HFF-Myc (cell line): Measurements from ENCODE around the gene SERPINB1.
"Not testable (repeated sequence)": the region's sequence is repeated elsewhere in the genome, so short reads cannot be mapped to it uniquely, and the experiment has no call there.

Source experiments
- DNase-seq: peaks from one replicate; pipeline ENCODE4 v3.0.0-alpha.2; 2011; ENCODE audit warnings: low read depth; ENCODE audit errors: extremely low read depth
- H3K4me3 ChIP-seq: replicated peaks from 2 replicates; pipeline ENCODE4 v1.5.1; 2011; ENCODE audit warnings: low read depth, mild to moderate bottlenecking, control low read depth, low read length
- TF ChIP-seq, protein P1 (sequence below): IDR thresholded peaks from 2 replicates; pipeline ENCODE4 v1.5.1; 2012; ENCODE audit warnings: mild to moderate bottlenecking, low read depth, low read length, control low read depth; ENCODE audit errors: missing control alignments

SERPINB1 gene

GRCh38 chr6:2865694-2866151 is 24.1 kb upstream of the SERPINB1 start:
- no peak overlapping the region for H3K4me3 ChIP-seq

DNA sequence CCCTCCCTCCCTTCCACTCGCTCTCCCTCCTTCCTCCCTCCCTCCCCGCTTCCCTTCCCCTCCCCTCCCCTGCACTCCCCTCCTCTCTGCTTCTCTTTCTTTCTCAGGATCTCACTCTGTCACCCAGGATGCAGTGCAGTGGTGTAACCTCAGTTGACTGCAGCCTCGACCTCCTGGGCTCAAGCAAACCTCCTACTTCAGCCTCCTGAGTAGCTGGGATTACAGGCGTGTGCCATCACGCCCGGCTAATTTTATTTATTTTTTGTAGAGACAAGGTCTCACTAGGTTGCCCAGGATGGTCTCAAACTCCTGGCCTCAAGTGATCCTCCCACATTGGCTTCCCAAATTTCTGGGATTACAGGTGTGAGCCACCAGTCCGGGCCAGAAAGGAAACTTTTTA is 23.6 kb upstream of the SERPINB1 start:
- no peak overlapping the region for H3K4me3 ChIP-seq
- DNase-seq: no peak
- TF ChIP-seq, protein P1, sequence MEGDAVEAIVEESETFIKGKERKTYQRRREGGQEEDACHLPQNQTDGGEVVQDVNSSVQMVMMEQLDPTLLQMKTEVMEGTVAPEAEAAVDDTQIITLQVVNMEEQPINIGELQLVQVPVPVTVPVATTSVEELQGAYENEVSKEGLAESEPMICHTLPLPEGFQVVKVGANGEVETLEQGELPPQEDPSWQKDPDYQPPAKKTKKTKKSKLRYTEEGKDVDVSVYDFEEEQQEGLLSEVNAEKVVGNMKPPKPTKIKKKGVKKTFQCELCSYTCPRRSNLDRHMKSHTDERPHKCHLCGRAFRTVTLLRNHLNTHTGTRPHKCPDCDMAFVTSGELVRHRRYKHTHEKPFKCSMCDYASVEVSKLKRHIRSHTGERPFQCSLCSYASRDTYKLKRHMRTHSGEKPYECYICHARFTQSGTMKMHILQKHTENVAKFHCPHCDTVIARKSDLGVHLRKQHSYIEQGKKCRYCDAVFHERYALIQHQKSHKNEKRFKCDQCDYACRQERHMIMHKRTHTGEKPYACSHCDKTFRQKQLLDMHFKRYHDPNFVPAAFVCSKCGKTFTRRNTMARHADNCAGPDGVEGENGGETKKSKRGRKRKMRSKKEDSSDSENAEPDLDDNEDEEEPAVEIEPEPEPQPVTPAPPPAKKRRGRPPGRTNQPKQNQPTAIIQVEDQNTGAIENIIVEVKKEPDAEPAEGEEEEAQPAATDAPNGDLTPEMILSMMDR: no peak

More at GRCh38 chr6:2865694-2866151, 24.1 kb upstream of the SERPINB1 start:
- TF ChIP-seq, protein P1: no peak
- no peak for DNase-seq

GRCh38 chr6:2863901-2864300 is 22.2 kb upstream of the SERPINB1 start:
- TF ChIP-seq, protein P1: no peak
- no peak for DNase-seq
- no peak overlapping the region for H3K4me3 ChIP-seq

- DNase-seq: no peak
- TF ChIP-seq, protein P1: no peak
- H3K4me3 ChIP-seq: no peak overlapping the region
Observed at GRCh38 chr6:2862712-2863181, 21.1 kb upstream of the SERPINB1 start.

DNA sequence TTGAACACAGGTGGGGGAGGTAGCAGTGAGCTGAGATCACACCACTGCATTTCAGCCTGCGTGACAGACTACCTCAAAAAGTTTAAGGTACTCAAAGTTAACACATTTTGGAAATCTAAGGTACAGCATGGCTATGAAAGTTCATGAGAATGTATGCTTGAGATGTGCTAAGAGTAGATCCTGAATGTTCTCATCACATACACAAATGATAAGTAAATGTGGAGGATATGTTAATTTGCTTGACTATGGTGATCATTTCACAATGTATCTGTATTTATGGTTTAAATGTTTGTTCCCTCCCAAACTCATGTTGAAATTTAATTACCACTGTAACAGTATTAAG is 20.1 kb upstream of the SERPINB1 start:
- TF ChIP-seq, protein P1: no peak
- DNase-seq: no peak
- H3K4me3 ChIP-seq: no peak overlapping the region

- no peak overlapping the region for H3K4me3 ChIP-seq
- TF ChIP-seq, protein P1: no peak
- no peak for DNase-seq
Observed at GRCh38 chr6:2861060-2861821, 19.6 kb upstream of the SERPINB1 start.

- DNase-seq: not testable (repeated sequence)
Observed at GRCh38 chr6:2860706-2861059, 19.0 kb upstream of the SERPINB1 start.

GRCh38 chr6:2859798-2860705 is 18.4 kb upstream of the SERPINB1 start:
- not testable (repeated sequence) for DNase-seq, H3K4me3 ChIP-seq

More at GRCh38 chr6:2860706-2861059, 19.0 kb upstream of the SERPINB1 start:
- H3K4me3 ChIP-seq: not testable (repeated sequence)
